Vagina (tissue), 2 donors: ENCODE data around the gene SPRY4.

ENCODE experiments used
- POLR2A ChIP-seq, 2 donors: fragments of 450-650 bp; IDR thresholded peaks; one replicate each; pipeline ENCODE4 v1.6.1; 2017; ENCODE audit warnings: antibody characterized with exemption in 2 of 2, mild to moderate bottlenecking in 2 of 2, moderate library complexity in 2 of 2
- POLR2AphosphoS5 ChIP-seq, 2 donors: sonication (generic); formaldehyde crosslinking; IDR thresholded peaks; one replicate each; pipeline ENCODE4 v1.9.0; 2017; ENCODE audit warnings: antibody characterized with exemption in 2 of 2, mild to moderate bottlenecking in 2 of 2, low read depth in 1 of 2; ENCODE audit not compliant: insufficient read depth in 1 of 2
- TF ChIP-seq, protein P1 (sequence below), 3 experiments: fragments of 450-650 bp in 2 of 3; fragments of 200-600 bp in 1 of 3; sonication (generic) in 1 of 3; IDR thresholded peaks; one replicate each; pipeline ENCODE4 v1.5.1; 2017 to 2019; ENCODE audit warnings: antibody characterized with exemption in 3 of 3, mild to moderate bottlenecking in 2 of 3, moderate library complexity in 2 of 3

DNA sequence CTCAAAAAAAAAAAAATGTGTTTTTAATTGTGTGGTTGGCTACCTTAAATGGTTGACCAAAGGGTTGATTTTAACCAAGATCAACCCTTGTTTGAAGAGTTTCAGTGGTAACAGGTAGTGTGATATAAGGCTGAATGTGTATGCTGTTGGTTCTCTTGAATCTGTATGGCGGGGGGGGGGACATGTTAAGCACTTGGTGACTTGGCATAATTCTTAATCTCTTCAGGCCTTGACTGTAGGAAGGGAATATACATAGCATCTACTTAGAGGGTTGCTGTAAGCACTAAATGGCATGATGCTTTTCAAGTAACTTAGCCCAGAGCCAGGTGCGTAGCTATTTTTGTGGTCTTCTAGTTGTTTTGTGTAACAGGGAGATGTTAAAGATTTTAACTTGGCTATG lies 5.6 kb upstream of the SPRY4 start:
- TF ChIP-seq, protein P1, sequence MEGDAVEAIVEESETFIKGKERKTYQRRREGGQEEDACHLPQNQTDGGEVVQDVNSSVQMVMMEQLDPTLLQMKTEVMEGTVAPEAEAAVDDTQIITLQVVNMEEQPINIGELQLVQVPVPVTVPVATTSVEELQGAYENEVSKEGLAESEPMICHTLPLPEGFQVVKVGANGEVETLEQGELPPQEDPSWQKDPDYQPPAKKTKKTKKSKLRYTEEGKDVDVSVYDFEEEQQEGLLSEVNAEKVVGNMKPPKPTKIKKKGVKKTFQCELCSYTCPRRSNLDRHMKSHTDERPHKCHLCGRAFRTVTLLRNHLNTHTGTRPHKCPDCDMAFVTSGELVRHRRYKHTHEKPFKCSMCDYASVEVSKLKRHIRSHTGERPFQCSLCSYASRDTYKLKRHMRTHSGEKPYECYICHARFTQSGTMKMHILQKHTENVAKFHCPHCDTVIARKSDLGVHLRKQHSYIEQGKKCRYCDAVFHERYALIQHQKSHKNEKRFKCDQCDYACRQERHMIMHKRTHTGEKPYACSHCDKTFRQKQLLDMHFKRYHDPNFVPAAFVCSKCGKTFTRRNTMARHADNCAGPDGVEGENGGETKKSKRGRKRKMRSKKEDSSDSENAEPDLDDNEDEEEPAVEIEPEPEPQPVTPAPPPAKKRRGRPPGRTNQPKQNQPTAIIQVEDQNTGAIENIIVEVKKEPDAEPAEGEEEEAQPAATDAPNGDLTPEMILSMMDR (IDR thresholded peaks at IDR 0.05) = no peak
- TF ChIP-seq POLR2AphosphoS5 (IDR thresholded peaks at IDR 0.05; ENCODE audit: insufficient read depth in 1 of 2, low read depth in 1 of 2) (no peak), POLR2A (IDR thresholded peaks at IDR 0.05) (no peak)
